Measurements from ENCODE around the gene RNPEP.
"Not testable (repeated sequence)": the region's sequence is repeated elsewhere in the genome, so short reads cannot be mapped to it uniquely, and the experiment has no call there.

Gene RNPEP

GRCh38 chr1:201982623-201983379, at the start of gene RNPEP:
Gene RNPEP, plus strand, starts transcription at chr1:201982648. Its CDS starts 19 bp downstream, at chr1:201982667.
- no peak for DNase-seq (ENCODE audit: low spot score)

- DNase-seq (ENCODE audit: low spot score), result no peak
Measured at GRCh38 chr1:201933840-201934430, 48.5 kb upstream of the RNPEP start.

GRCh38 chr1:201937624-201938213, 44.7 kb upstream of the RNPEP start:
- DNase-seq (ENCODE audit: low spot score), result no peak

GRCh38 chr1:201938440-201939035, 43.9 kb upstream of the RNPEP start:
- DNase-seq (ENCODE audit: low spot score), result no peak

GRCh38 chr1:201939148-201939547, 43.3 kb upstream of the RNPEP start:
- DNase-seq (ENCODE audit: low spot score), result no peak

- DNase-seq (ENCODE audit: low spot score), result no peak
Measured at GRCh38 chr1:201939574-201939973, 42.9 kb upstream of the RNPEP start.

GRCh38 chr1:201940316-201940715, 42.1 kb upstream of the RNPEP start:
- not testable (repeated sequence) for DNase-seq (ENCODE audit: low spot score)

- no peak for DNase-seq (ENCODE audit: low spot score)
Measured at GRCh38 chr1:201941420-201942128, 40.9 kb upstream of the RNPEP start.

GRCh38 chr1:201942129-201942495, 40.3 kb upstream of the RNPEP start:
- no peak for DNase-seq (ENCODE audit: low spot score)

- DNase-seq (ENCODE audit: low spot score), result no peak
Measured at GRCh38 chr1:201944002-201944401, 38.4 kb upstream of the RNPEP start.

- no peak for DNase-seq (ENCODE audit: low spot score)
Measured at GRCh38 chr1:201944639-201945038, 37.8 kb upstream of the RNPEP start.

GRCh38 chr1:201945157-201945556, 37.3 kb upstream of the RNPEP start:
- no peak for DNase-seq (ENCODE audit: low spot score)

GRCh38 chr1:201945863-201946223, 36.6 kb upstream of the RNPEP start:
- no peak for DNase-seq (ENCODE audit: low spot score)

- DNase-seq (ENCODE audit: low spot score), result no peak
Measured at GRCh38 chr1:201946224-201946908, 36.1 kb upstream of the RNPEP start, which contains the start of gene LMOD1. Gene LMOD1, minus strand, starts transcription at chr1:201946548. Its CDS starts 208 bp downstream, at chr1:201946340.

- no peak for DNase-seq (ENCODE audit: low spot score)
Measured at GRCh38 chr1:201947697-201948008, 34.8 kb upstream of the RNPEP start.

GRCh38 chr1:201949491-201949890, 33.0 kb upstream of the RNPEP start:
- DNase-seq (ENCODE audit: low spot score), result no peak

- no peak for DNase-seq (ENCODE audit: low spot score)
Measured at GRCh38 chr1:201954263-201955008, 28.0 kb upstream of the RNPEP start.

GRCh38 chr1:201955009-201955728, 27.3 kb upstream of the RNPEP start, which contains the start of gene TIMM17A:
Gene TIMM17A, plus strand, starts transcription at chr1:201955503. Its CDS starts 24 bp downstream, at chr1:201955527.
- peak; percentile 94 for DNase-seq (ENCODE audit: low spot score)

GRCh38 chr1:201955729-201956143, 26.7 kb upstream of the RNPEP start:
- DNase-seq (ENCODE audit: low spot score), result no peak

GRCh38 chr1:201958348-201958747, 24.1 kb upstream of the RNPEP start:
- DNase-seq (ENCODE audit: low spot score), result no peak
